ENCODE data around the gene MAP6.

GRCh38 chr11:75664389-75664788 lies 4.4 kb downstream of the MAP6 start:
- TF ChIP-seq POLR2AphosphoS5 (IDR thresholded peaks at IDR 0.05) (no peak), EP300 (IDR thresholded peaks at IDR 0.05) (no peak)
